Measurements from ENCODE around the gene CORO2A. TPM values are rescaled to one million over a fixed set of nuclear protein-coding genes. Genes with fewer than 3 reads are reported as not detected.

CORO2A gene
- total and polyA plus RNA-seq, 2 of the 13 experiments (the other 11 are each of a cell fraction or from before 2014, with no cell fraction given): 14.4 to 15.3 TPM

DNA sequence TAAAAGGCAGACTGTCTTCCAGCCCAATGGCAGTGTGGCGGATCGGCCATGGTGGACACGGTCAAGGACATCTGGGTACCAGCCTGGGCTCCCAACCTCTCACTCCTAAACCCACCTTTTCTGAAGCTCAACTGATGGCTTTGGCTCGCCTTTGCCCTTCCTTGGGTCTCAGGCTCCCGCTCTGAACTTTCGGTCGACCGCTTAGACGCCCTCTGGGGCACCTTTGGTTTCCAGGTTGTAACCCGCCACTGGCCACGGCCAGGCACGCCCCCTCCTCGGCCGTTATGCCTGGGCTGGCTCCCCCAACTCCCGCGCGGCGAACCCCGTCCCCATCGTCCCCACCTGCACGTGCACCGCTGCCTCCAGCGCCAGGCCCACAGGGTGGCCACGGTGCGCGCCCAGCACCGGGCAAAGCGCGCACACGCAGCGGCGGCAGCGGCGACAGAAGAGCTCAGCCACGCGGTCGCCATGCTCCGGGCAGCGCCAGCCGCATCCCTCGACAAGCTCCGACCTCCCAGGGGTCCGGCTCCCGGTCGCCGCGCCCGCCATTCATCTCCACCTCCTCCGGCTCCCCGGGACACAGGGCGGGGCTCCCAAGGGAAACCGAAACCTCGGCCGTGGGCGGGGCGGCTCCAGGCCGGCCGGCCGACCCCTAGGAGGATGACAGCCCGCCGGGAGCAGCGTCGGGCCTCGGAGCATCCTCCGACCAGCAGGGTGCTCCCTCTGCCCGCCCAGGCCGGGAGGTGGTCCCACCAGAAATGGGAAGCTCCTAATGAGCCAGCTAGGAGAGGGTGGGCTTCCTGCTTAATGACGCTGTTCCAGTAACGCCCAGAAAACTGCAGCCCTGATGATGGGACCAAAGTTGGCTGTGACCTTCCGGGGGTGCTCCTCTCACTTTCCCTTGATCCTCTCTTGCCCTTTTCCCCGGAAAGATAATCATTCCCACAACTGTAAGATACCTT lies 73.5 kb downstream of the CORO2A start, which contains the start of gene TRIM14 (continued):
- TF ChIP-seq, protein P1, sequence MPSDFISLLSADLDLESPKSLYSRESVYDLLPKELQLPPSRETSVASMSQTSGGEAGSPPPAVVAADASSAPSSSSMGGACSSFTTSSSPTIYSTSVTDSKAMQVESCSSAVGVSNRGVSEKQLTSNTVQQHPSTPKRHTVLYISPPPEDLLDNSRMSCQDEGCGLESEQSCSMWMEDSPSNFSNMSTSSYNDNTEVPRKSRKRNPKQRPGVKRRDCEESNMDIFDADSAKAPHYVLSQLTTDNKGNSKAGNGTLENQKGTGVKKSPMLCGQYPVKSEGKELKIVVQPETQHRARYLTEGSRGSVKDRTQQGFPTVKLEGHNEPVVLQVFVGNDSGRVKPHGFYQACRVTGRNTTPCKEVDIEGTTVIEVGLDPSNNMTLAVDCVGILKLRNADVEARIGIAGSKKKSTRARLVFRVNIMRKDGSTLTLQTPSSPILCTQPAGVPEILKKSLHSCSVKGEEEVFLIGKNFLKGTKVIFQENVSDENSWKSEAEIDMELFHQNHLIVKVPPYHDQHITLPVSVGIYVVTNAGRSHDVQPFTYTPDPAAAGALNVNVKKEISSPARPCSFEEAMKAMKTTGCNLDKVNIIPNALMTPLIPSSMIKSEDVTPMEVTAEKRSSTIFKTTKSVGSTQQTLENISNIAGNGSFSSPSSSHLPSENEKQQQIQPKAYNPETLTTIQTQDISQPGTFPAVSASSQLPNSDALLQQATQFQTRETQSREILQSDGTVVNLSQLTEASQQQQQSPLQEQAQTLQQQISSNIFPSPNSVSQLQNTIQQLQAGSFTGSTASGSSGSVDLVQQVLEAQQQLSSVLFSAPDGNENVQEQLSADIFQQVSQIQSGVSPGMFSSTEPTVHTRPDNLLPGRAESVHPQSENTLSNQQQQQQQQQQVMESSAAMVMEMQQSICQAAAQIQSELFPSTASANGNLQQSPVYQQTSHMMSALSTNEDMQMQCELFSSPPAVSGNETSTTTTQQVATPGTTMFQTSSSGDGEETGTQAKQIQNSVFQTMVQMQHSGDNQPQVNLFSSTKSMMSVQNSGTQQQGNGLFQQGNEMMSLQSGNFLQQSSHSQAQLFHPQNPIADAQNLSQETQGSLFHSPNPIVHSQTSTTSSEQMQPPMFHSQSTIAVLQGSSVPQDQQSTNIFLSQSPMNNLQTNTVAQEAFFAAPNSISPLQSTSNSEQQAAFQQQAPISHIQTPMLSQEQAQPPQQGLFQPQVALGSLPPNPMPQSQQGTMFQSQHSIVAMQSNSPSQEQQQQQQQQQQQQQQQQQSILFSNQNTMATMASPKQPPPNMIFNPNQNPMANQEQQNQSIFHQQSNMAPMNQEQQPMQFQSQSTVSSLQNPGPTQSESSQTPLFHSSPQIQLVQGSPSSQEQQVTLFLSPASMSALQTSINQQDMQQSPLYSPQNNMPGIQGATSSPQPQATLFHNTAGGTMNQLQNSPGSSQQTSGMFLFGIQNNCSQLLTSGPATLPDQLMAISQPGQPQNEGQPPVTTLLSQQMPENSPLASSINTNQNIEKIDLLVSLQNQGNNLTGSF (CRISPR knock-in tag; IDR thresholded peaks at IDR 0.05): no peak; the same call in 1 of the 2 replicates
- TF ChIP-seq PHF20 (CRISPR knock-in tag; IDR thresholded peaks at IDR 0.05) (peak; percentile 44; the same call in 1 of the 2 replicates), SRF (IDR thresholded peaks at IDR 0.05; ENCODE audit: low read depth, low read length) (0 out of 2 replicates have a peak, but pooled peaks have one; percentile 18), RCOR2 (CRISPR knock-in tag; IDR thresholded peaks at IDR 0.05) (no peak), ZNF619 (CRISPR knock-in tag; IDR thresholded peaks at IDR 0.05) (no peak), ZNF3 (CRISPR knock-in tag; IDR thresholded peaks at IDR 0.05) (no peak), ZNF790 (CRISPR knock-in tag; IDR thresholded peaks at IDR 0.05; ENCODE audit: borderline replicate concordance) (no peak), ZNF317 (CRISPR knock-in tag; IDR thresholded peaks at IDR 0.05) (no peak), ATAD3A (CRISPR knock-in tag; IDR thresholded peaks at IDR 0.05) (no peak), ZNF253 (CRISPR knock-in tag; IDR thresholded peaks at IDR 0.05; ENCODE audit: borderline replicate concordance) (no peak), RBFOX2 (IDR thresholded peaks at IDR 0.05; ENCODE audit: low read depth, low read length) (peak; percentile 89), ZNF572 (CRISPR knock-in tag; IDR thresholded peaks at IDR 0.05) (no peak), ZMYM2 (CRISPR knock-in tag; IDR thresholded peaks at IDR 0.05) (no peak), THAP11 (CRISPR knock-in tag; IDR thresholded peaks at IDR 0.05) (peak; percentile 39; the same call in 1 of the 2 replicates)
- TF ChIP-seq, protein P2, sequence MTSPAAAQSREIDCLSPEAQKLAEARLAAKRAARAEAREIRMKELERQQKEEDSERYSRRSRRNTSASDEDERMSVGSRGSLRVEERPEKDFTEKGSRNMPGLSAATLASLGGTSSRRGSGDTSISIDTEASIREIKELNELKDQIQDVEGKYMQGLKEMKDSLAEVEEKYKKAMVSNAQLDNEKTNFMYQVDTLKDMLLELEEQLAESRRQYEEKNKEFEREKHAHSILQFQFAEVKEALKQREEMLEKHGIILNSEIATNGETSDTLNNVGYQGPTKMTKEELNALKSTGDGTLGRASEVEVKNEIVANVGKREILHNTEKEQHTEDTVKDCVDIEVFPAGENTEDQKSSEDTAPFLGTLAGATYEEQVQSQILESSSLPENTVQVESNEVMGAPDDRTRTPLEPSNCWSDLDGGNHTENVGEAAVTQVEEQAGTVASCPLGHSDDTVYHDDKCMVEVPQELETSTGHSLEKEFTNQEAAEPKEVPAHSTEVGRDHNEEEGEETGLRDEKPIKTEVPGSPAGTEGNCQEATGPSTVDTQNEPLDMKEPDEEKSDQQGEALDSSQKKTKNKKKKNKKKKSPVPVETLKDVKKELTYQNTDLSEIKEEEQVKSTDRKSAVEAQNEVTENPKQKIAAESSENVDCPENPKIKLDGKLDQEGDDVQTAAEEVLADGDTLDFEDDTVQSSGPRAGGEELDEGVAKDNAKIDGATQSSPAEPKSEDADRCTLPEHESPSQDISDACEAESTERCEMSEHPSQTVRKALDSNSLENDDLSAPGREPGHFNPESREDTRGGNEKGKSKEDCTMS (CRISPR knock-in tag; conservative IDR thresholded peaks at IDR 0.05): no peak
- TF ChIP-seq, protein P3, sequence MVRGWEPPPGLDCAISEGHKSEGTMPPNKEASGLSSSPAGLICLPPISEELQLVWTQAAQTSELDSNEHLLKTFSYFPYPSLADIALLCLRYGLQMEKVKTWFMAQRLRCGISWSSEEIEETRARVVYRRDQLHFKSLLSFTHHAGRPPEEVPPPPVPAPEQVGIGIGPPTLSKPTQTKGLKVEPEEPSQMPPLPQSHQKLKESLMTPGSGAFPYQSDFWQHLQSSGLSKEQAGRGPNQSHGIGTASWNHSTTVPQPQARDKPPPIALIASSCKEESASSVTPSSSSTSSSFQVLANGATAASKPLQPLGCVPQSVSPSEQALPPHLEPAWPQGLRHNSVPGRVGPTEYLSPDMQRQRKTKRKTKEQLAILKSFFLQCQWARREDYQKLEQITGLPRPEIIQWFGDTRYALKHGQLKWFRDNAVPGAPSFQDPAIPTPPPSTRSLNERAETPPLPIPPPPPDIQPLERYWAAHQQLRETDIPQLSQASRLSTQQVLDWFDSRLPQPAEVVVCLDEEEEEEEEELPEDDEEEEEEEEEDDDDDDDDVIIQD (CRISPR knock-in tag; IDR thresholded peaks at IDR 0.05; ENCODE audit: low read depth): no peak; the same call in 1 of the 2 replicates
- TF ChIP-seq, protein P4, sequence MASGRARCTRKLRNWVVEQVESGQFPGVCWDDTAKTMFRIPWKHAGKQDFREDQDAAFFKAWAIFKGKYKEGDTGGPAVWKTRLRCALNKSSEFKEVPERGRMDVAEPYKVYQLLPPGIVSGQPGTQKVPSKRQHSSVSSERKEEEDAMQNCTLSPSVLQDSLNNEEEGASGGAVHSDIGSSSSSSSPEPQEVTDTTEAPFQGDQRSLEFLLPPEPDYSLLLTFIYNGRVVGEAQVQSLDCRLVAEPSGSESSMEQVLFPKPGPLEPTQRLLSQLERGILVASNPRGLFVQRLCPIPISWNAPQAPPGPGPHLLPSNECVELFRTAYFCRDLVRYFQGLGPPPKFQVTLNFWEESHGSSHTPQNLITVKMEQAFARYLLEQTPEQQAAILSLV (CRISPR knock-in tag; IDR thresholded peaks at IDR 0.05; ENCODE audit: borderline replicate concordance): peak; percentile 82; the same call in 1 of the 2 replicates
- TF ChIP-seq, protein P5, sequence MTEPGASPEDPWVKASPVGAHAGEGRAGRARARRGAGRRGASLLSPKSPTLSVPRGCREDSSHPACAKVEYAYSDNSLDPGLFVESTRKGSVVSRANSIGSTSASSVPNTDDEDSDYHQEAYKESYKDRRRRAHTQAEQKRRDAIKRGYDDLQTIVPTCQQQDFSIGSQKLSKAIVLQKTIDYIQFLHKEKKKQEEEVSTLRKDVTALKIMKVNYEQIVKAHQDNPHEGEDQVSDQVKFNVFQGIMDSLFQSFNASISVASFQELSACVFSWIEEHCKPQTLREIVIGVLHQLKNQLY (CRISPR knock-in tag; IDR thresholded peaks at IDR 0.05): no peak

Data from HepG2 (cell line).